Liver (tissue), 2 donors: ENCODE measurements around the gene OTUD3.

Experiments
- FOXA1 ChIP-seq: IDR thresholded peaks from 2 replicates; pipeline ENCODE4 v1.6.1; 2016; ENCODE audit warnings: antibody characterized with exemption
- GABPA ChIP-seq, 2 donors: IDR thresholded peaks in 1 of 2; conservative IDR thresholded peaks in 1 of 2; 2 replicates each; pipeline ENCODE4 v1.6.1; 2016; ENCODE audit warnings: antibody characterized with exemption in 2 of 2, mild to moderate bottlenecking in 1 of 2, moderate library complexity in 1 of 2
- TF ChIP-seq, protein P1 (sequence below): IDR thresholded peaks from 2 replicates; pipeline ENCODE4 v1.6.1; 2016; ENCODE audit warnings: antibody characterized with exemption
- donor health status: healthy.

DNA sequence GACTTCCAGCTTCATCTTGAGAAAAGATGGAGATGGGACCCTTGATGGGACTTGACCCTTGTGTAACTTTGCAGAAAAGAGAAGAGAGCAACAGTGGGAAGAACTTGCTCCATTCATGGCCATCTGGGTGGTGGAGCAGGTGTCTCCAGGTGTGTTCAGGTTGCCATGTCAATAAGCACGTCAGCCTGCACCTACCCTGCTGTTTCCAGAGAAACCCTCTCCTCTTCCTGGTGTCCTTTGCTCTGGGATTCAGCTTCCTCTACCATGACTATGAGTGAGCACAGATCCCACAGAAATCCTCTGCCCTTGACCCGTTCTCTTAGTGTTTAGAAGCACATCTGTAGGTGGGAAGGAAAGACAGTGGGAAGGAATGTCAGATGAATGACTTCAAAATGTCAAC, 21.8 kb upstream of the OTUD3 start:
- TF ChIP-seq FOXA1 (no peak), GABPA (IDR thresholded peaks at IDR 0.05 in 1 of 2, conservative IDR thresholded peaks at IDR 0.05 in 1 of 2) (no peak)
- TF ChIP-seq, protein P1, sequence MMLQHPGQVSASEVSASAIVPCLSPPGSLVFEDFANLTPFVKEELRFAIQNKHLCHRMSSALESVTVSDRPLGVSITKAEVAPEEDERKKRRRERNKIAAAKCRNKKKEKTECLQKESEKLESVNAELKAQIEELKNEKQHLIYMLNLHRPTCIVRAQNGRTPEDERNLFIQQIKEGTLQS = no peak
